NCI-H748 (cell line): Measurements from ENCODE around the gene SCP2.

Experiments used
- DNase-seq: peaks from one replicate; lab custom pipeline; 2025; ENCODE audit not compliant: unreplicated experiment; lab: John Stamatoyannopoulos, UW

SCP2 gene

DNA sequence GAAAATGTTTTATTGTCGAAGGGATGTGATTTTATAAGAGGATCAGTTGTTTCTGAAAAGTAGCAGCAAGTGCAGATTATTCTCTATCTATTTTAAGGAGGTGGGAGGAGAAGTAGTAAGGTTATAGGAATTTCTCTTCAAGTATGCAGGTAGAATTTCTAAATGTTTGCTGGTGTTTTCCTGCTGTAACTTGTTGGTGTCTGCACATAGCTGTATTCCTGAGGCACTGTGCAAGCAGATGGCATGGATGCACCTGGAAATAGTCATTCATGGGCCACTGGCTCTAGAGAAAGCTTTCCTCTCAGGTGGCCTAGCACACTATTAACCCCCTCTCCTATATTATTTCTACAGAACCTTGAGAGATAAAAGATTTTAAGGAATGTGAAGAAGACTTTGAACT lies 104.7 kb downstream of the SCP2 start:
- DNase-seq = no peak

DNA sequence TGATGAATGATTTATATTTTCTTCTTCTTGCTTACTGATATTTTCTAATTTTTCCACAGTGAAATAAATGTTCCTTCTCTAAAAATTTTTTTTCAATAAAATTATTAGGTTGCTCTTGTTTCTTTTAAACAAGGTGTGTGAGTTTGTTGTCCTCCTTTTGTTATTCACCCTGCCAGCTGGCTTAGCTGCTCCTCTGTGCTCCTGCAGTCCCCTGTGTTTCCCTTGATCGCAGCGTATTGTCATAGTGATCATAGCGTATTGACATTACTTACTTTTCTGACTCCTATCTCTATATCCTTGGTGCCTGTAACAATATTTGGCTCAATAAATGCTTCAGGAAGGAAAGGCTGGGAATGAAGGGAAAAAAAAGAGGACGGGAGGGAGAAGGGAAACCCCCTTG lies 110.1 kb downstream of the SCP2 start:
- DNase-seq = no peak

DNA sequence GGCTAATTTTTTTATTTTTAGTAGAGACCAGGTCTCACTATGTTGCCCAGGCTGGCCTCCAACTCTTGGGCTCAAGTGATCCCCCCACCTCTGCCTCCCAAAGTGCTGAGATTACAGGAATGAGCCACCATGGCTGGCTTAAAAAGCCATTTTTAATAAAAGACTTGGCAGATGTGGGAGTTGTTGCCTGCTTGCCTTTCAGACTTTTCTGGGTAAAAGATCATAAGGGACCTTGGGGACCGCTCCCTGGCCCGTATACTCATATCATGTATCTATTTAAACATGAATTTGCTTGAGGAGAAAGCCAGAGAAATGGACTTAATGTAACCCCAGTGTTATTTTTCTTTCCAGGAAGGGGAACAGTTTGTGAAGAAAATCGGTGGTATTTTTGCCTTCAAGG lies 111.5 kb downstream of the SCP2 start:
- no peak for DNase-seq

DNA sequence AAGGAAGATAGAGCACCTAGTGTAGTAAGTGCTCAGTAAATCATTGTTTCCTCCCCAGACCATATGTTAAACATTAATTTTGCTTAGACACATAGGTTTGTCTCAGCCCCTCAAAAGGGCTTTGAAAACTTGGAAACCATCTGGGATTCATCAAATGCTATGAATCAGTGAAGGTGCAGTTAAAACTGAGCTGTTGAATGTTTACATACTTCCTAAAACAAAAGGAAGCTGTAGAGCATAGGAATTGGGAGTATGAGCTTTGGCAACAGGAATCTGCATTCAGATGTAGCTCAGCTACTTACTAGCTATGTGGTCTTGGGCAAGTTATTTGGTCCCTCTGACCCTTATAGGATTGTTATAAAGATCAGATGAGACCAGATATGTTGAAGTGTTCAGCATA lies 116.2 kb downstream of the SCP2 start:
- no peak for DNase-seq

DNA sequence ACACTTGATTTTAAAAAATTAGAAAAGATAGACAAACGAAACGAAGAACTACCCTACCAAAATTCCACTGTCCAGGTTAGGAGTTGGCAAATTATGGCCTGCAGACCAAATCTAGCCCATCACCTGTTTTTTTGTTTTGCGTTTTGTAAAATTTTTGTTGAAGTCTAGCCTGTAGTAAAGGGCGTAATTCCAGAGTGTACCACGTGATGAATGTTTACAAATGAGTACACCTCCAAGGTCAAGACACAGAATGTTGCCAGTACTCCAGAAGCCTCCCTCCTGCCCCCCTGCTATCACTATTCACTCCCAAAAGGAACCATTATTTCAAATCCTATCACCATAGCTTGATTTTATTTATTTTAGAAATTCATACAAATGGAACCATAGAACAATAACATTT lies 117.8 kb downstream of the SCP2 start:
- no peak for DNase-seq

DNA sequence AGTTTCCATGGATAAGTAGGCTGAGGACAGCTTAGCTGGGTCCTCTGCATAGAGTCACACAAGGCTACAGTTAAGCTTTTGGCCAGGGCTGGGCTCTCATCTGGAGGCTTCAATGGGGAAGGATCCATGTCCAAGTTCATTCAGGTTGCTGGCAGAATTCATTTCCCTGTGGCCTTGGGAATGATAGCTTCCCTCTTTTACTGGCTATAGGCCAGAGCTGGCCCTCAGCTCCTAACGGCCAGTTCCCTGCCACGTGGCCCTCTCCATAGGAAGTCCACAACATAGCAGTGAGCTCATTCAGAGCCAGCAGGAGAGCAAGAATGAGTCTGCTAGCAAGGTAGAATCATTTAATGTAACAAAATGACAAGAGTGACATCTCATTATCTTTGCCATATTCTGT lies 119.9 kb downstream of the SCP2 start:
- DNase-seq = no peak

DNA sequence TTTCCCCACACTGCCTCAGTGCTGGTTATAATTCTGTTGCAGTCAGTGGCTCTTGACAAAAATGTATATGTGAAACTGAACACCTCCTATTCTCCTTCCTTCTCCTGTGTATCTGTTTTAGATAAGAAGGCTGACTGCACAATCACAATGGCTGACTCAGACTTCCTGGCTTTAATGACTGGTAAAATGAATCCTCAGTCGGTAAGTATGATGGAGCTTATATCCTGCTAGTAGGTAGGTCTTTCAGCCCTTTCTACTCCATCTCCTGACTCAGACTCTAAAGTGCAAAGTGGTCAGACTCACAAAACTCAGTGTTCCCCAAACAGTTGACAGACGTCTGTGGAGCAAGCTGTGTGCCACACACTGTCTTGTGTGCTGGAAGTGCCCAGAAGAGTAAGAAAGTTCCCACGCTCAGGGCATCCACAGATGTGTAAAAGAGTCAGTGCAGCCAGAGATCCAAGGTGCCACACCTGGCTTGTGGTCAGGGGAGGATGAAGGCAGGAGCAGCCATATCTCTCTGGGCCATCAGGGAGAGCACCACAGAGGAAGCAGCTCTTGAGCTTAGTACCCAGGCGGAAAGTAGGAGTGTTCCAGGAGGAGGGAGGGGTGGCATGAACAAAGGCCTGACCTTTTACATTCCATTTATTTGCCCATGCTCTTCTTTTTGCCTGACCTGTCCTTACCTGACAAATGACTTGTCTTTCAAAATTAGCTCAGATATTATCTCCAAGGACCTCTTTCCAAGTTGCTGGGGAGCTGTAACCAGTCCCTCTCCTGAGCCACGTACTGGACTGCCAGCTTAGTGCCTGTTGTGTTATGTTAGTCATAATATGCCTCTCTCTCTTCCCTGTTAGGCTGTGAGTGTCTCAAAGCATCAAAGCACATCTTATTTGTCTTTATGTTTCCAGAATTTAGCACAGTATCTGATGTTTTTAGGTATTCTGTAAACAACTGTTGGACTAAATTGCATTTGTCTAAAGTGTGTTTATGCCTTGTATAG lies 121.0 kb downstream of the SCP2 start:
- DNase-seq = no peak

DNA sequence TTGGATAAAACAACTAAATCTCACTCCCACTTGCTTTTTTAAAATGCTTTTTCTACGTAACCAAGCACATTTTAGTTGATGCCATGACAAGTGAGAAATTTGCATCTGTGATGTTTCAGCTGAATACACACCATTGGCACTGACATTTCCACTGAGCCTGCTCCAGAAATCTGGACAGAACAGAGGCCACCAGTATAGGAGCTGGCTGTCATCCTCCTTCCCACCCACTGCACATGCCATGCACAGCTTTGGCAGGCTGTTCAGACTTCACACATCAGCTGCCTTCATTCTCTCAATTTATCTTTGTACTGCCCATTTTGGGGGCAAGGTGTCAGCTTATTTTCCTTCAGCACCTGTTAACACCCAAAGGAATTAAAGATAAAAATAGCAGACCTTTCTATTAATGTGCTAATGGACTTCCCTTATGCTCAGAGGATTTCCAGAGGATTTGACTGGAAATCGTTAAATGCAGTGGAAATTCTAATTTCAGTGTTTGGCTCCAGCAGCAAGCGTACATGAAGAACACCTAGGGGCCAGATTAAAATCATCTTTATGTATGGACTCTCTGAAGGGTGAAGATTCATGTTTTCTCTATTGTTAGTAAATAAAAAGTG lies 122.0 kb downstream of the SCP2 start:
- no peak for DNase-seq

DNA sequence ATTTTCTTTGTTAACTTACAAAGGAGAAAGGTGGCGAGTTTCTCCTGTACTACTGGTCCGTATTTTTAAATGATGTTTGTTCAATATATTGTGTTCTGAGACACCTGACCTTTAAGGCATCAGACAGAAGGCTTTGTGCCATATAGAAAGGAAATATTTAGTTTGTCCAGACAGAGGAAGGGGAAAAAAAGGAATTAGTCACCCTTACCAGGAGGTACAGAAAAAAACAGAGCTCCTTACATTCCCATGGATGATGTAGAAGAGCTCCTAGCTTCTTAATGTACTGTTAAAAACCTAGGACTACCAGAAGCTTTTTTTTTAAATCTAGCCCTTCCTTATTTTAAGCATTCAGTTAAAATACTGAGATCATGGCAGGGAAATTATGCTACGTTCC lies 122.5 kb downstream of the SCP2 start:
- DNase-seq = no peak

DNA sequence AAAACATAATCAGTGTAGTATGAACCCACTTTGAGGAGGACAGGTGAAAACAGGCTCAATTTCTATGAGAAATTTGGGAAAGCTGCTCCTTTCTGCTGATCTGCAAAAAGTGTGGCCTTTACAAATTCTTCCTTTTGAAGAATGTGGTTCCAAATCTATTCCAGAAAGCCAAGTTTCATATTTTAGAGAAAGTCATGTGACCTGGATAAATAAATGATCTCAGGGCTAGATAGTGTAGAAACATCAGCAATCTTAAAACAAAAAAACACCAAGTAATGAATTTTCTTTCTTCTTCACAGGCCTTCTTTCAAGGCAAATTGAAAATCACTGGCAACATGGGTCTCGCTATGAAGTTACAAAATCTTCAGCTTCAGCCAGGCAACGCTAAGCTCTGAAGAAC lies 123.2 kb downstream of the SCP2 start:
- DNase-seq = no peak

DNA sequence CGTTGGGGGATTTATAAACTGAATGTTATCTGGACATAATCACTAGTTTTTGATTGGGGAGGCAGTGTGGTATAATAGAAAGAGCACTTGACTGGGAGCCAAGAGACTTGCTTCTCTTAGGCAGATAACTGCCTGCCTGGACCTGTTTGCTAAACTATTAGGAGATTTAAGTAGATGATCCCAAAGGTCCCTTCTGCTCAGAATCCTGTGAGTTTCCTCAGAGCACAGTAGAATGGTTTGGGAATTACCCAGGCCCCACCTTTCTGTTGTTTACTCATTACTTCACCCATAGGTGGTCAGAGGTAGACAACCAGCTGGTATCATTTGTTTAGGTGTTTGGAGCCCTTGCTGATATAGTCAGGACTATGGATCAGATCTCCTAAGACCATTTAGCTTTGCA lies 124.6 kb downstream of the SCP2 start:
- DNase-seq = no peak

DNA sequence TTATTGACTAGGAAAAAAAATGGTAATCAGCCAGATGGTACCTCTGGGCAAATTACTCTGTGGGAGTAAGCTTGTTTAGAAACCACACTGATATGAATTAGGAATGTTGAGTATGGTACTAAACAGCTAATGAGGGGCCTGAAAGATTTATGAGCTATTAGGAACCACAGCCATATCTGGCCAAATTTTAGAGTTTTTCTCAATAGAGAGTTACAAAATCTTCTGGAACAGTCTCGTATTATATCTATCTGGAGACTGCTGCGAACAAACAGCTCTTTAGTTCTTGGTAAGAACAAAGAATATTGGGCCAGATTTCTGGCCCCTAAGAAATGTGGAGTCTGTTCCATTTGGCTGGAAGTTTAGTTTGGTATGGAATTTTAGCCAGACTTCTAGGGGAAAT lies 130.1 kb downstream of the SCP2 start:
- DNase-seq = no peak

DNA sequence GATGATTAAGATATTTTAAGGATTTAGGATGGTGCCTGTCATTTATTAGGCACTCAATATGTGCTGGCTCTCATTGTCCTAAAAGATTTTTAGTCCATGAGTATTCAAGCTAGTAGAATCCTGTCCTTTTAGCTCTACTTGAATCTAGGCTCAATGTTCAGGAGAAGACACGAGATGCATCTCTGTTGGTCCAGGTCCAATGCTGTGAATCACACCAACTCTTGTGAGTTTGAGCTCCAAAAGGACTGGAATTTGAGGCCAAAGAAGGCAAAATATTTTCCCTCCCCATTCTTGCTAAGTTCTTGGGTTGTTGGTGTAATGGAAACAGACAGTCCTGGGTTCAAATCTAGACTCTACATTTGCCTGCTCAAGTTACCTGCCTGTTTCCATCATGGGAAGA lies 133.5 kb downstream of the SCP2 start:
- no peak for DNase-seq

DNA sequence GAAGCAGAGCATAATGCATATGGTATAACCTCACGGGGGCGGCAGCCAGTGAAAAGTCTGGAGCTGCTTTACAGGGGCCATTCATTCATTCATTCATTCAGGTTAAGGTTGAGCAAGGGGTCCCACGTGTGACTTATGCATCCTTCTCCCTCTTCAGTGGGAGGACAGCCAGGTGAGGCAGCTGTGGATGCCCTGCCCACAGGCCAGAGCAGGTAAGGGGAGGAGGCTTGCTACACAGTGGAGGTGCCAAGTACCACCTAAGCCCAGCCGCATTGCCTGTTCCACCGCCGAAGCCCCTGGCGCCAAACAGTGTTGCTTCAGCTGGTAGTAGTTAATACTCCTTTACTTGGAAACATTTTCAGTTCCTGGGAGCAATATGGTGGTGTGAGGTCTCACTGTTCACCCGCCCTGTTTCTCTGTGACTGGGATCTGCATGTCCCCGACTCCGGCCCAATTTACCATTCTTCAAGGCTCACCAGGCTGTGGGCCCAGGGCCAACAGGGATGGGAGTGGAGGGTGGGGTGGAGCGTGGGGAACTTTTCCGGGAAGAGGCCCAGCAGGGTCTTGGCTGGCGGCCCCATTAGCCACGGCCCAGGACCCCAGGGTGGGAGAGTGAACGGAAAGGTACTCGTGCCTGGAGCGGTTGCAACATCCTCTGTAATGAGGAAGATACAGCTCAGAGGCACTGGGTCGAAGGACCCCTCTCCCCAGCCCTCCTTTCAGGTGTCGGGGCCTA lies 134.2 kb downstream of the SCP2 start:
- no peak for DNase-seq

DNA sequence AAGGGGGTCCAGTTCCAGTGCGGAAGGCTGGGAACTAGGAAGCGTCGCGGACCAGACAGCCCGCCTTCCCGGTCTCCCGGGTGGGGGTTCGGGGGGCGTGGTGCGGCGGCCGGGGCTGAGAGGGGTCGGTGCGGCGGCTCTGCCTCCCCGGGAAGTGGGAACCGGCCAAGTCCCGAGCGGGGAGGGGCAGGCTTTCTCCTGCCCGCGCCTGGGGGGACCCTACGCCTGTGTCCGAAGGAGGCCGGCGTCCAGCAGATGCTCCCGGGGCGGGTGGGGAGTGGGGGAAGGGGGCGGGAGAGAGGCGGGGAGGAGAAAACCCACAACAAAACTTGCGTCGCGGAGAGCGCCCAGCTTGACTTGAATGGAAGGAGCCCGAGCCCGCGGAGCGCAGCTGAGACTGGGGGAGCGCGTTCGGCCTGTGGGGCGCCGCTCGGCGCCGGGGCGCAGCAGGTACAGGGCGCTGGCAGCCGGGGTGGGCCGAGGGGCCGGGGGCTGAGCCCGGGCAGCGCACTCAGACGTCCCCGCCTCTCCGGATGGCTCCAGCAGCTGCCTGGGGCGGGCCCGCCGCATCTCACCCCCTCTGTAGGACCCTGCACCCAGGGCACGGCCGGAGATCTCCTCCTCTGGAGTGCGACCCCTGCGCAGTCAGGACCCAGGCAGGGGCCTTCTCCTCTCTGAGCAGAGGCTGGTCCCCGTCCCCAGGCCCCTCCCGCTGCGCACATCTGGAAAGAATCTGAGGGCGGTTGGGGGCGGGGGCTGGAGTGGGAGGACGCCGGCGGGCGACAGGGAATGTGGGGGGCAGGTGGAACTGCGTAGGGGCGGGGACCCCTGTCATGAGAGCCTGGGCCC lies 135.0 kb downstream of the SCP2 start, which contains the start of gene PODN:
PODN (plus strand) TSS at position 355 of the 849 bp plus-strand sequence. CDS start 7,643 bp downstream, outside the sequence.
- DNase-seq = peak; percentile 39

DNA sequence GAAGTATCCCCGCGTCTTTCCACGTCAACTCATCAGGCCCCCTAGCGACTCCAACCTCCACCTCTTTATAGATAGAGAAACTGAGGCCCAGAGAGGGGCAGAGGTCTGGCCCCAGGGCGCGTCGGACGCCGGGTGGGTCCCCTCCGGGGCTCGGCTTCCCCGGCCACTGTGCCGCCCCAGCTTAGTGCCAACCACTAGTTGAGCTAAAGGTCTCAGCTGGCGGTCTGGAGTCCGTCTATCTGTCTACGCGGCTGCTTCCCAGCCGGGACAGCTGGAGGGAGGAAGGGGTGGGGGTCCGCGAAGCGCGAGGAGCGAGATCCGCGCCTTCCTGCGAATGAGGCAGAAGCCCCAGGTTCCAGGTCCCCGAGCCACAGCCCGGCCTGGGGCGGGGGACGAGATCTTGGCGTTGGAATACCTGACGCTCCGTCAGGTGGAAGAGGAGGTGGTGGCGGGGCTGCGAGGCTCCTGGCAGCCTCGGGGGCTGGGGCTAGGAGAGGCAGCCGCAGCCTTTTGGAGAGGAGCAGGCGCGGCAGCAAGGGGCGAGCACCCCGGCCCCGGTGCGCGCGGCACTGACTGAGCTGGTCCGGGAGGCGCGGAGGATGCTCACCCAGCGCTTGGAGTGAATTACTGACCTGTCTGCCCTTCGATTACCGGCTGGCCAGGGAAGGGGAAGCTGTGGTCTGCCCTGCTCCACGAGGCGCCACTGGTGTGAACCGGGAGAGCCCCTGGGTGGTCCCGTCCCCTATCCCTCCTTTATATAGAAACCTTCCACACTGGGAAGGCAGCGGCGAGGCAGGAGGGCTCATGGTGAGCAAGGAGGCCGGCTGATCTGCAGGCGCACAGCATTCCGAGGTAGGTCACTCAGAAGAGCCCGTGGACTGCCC lies 135.9 kb downstream of the SCP2 start:
- no peak for DNase-seq

DNA sequence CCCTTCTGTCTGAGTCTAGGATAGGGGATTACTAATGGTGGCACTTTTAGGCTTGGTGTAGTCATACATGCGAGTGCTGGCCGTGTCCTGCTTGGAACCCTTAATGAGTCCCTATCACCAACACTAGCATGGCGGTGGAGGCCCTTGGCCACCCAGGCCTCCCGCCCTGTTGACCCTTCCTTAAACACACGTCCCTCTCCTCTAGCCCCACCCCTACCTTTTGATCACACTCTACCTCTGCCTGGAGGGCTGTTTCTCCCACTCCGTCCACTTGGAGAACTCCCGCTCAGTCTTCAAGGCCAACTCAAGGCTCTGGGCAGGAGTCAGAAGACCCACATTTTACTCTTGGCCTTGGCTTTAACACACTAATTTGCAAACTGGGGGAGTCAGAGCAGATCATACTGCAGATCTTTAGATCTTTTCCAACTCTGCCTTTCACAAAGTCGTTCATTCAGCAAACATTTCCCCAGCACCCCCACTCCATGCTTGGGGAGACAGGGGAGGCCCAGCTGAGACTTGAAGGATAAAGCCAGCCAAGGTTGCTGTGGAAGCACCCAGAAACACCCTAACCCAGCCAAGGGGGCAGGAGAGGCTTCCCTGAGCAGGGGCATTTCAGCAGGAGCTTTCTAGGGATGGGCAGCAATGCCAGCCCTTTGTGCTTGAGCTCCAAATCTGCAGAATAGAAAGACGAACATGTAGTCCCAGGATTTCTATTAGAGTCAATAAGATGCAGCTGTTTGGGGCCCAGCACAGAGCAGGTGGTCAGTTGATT lies 136.9 kb downstream of the SCP2 start:
- DNase-seq = no peak

DNA sequence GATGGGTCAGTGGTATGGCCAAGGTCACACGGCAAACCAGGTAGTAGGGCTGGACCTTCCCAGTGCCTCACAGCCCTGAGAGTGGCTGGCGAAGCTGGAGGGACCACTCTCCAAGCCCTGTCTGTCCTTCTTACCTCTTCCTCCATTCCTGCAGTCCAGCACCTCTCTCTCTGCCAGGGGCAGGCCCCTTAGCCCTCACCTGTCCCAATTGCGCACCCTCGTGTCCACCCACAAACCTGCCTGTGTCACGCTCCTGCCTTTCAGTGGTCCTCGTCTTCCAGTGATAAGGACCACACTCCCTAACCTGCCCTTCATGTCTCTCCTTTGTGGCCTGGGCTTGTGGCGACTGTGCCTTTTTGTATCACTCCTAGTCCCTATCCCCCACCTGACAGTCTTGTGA lies 138.3 kb downstream of the SCP2 start:
- no peak for DNase-seq

DNA sequence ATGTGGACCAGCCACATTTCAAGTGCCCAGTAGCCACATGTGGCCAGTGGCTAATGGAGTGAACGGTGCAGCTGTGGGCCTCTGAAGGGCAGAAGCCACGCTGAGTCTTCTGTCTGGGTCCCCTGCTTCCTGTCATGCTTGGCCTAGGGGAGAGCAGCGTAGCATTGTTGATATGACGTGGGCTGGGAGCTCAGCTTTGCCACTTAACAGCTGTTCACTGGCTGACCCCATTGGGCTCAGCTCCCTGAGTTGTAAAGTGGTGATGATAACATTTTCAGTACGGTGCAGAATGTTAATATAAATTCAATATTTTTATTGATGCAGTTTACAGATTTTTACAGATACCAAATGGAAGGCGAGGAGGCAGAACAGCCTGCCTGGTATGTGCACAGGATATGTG lies 139.4 kb downstream of the SCP2 start:
- DNase-seq = no peak
